B cell (primary cell): ENCODE measurements around the gene ZMIZ1.
A peak's percentile ranks its signal among the peaks of the same experiment; 100 is the strongest.

Source experiments
- CTCF ChIP-seq: fragments of 200-600 bp; IDR thresholded peaks from one replicate; pipeline ENCODE4 v1.8.0; 2022; ENCODE audit warnings: antibody characterized with exemption, mild to moderate bottlenecking
- EZH2 ChIP-seq: IDR thresholded peaks from 2 replicates; pipeline ENCODE4 v1.6.1; 2012; ENCODE audit warnings: borderline replicate concordance, low read depth, mild to moderate bottlenecking, moderate library complexity, low read length; ENCODE audit not compliant: insufficient read depth, poor library complexity, severe bottlenecking

GRCh38 chr10:79052291-79053080, 16.3 kb upstream of the ZMIZ1 start:
- peak; percentile 10 for TF ChIP-seq CTCF
- TF ChIP-seq EZH2 = no peak
